Stimulated activated CD4-positive, alpha-beta T cell treated with anti-CD3 and anti-CD28 coated beads, Interleukin-2, amount 100 ng/mL, for 4 hours (primary cell): ENCODE measurements around the gene KIT.

Experiments used
- DNase-seq: peaks from one replicate; pipeline ENCODE4 v3.0.0-alpha.2; 2020; ENCODE audit warnings: low read depth

The KIT gene

DNA sequence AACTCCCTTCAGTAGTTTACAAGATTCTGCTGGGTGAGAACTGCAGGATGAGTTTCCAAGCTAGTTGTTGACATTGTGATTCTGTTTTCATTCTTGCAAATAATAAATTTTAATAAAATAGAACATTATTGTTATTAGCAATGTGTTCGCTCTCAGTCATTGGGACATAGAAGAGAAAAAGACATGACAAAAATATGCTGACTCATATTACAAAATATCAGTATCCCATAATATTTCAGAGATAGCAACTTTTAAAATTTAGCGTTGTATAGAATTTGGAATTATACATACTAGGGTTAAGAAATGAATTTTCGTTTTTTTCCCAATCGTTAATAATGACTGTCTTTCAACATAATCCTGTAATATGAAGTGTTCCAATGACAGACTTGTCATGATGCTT lies 45.4 kb downstream of the KIT start:
- no peak for DNase-seq

DNA sequence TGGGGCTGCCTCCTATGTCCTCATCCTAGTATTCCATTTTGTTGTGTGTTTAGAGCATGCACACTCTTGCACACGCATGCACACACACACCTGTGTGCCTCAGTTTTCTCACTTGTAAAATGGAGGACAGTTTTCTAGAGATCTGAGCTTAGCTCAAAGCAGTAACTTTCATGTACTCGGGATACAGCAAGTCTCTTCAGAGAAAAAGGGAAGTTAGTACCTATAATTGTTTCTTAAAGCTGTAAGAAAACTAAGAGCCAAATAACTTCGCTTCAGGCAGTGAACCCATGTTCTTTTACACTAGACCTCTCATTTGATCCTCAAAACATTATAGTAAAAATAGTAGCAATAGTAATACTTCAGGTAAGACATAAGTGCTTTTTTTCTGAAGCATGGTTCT lies 49.6 kb downstream of the KIT start:
- DNase-seq, result no peak

DNA sequence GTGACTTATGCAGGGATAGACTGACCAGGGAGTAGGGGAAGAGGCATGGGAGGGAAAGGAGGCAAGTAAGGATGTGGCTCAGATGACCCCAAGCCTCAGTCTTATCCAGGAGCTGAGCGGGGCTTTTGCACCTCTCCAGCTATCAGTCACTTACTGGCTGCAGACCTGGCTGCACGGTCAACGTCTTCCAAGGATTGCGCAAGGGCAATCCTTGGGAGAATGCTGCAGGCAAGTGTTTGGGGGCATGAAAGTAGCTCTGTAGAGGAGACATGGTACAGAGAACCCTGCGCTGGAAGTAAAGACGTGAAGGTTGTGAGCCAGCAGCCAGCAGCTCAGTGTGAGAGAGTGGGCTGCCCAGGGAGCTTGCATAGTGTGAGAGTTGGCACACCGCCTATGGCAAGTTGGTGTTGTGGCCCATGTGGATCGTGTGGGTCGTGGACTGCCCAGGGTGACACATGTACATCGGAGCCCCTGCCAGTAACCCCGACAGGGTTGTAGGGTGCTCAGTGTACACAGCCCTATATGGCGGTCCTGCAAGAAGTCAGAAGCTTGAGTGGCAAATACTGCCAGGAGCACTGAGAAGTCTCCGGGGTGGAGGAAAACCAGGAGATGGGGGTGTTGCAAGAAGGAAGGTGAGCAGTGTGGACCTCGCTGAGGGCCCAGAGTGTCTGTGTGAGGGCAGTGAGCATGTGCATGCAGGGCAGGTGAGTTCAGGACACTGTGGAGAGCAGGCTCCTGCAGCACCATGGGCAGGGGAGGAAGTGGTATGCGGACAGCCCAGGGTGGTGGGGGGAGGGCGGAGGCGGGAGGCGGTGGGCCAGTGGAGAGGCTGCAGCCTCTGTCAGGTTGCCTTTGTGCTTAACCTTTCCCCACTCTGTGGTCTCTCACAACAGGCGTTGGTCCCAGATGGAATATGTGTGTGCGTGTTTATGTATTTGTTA lies 50.9 kb downstream of the KIT start:
- no peak for DNase-seq

DNA sequence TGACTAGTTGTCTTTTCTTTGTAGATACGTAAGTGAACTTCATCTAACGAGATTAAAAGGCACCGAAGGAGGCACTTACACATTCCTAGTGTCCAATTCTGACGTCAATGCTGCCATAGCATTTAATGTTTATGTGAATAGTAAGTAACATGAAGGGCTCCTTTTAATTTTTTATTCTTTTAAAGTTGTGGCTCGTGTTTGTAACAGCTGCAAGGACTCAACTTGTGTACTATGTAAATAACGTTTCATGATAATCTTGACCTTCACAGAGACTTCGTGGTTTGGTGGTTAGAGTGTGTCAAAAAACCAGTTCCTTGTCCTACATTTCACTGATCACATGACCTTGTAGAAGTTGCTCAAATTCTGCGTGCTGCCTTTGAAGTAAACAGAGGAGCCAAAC lies 51.6 kb downstream of the KIT start:
- no peak for DNase-seq

DNA sequence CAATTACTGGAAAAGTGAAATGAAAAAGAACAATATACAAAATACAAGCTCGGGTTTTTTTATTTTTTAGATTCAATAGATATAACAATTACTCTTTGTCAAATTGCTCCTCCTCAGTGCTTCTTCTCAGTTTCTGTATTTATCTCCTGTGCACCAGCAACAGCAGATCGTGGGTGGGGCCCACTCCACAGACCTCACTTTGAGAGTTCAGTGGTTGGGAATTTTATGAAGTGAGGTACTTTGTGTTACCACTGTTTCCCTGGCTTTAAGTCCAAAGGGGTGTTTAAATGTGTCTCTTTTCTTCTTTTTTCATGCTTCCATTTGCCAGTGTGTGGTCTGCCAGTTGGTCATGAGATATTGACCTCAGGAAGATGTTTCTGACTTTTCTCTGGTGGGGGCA lies 54.4 kb downstream of the KIT start:
- no peak for DNase-seq

DNA sequence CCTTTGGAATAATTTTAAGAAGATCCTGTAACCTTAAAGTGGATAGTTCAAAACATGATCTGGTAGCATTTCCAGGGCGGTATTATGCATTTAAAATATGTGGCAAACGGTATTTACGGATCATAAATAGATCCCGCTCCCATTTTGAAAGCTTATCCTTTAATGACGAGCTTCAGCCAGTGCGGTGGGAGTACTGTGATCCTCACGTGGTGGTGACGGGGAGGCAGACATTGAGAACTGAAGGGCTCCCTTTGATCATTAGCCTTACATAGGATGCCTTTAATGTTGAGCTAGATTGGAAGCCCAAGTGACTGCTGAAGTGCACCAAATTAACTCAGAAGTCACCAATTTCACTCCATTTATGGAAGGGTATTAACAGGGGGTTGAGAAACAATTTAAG lies 56.9 kb downstream of the KIT start:
- no peak for DNase-seq

DNA sequence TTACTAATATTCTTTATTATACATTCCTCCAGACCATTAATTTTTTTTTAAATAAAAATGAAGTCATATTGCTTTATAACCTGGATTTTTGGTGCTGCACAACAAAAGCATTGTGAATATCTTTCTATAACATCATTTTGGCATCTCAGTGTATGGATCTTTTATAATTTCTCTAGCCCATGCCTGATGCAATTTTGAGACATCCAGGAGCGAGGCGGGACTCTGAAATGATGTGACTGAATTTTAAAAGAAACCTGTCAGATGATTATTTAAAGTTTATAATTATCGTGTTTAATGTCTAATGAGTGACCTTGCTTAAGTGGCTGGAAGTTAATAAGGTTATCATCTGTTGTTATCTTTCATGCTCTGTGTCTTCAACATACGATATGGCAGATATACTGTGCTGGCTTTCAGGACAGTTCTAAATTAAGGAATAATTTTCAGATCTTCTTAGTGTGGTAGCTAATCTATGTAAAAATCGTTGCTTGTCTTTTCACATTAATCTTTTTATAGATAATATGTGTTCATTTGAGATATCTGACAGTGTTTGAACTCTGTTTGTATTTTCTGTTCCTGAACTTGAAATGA lies 58.8 kb downstream of the KIT start:
- no peak for DNase-seq

DNA sequence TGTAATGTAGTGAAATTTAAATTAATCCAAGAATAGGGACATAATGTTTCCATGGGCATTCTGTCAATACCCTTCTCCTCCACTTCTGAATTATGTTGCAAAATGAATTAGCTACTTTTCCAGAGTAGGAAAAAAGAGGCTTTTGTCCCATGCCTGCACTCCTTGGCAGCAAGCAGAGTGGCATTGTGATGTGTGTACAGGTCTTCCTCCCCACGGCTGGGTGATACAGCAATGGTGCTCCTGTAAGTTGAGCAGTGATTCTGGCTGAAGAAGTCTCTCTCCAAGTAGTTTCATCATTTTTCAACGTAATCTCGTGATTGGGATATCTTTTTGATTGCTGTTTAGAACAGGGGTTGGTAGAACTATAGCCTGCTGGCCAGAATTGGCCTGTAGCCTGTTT lies 59.9 kb downstream of the KIT start:
- DNase-seq, result no peak

DNA sequence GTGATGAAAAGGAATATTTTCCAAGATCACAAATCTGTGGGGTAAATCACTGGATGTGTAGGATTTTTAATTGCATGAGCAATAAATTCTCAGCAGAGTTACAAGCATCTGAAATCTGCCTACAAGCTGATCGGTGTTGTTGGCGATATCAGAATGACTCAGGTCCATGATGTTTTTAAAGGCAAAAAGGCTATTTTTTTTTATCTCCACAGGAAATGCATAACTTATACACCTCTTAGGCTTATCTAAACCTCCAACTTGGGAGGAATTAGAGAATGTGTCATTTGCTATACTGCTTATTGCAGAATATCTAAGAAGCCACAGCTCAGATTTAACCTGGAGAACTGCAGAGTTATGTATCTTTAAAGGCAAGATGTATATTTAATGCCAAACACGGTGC lies 61.6 kb downstream of the KIT start:
- DNase-seq, result no peak

DNA sequence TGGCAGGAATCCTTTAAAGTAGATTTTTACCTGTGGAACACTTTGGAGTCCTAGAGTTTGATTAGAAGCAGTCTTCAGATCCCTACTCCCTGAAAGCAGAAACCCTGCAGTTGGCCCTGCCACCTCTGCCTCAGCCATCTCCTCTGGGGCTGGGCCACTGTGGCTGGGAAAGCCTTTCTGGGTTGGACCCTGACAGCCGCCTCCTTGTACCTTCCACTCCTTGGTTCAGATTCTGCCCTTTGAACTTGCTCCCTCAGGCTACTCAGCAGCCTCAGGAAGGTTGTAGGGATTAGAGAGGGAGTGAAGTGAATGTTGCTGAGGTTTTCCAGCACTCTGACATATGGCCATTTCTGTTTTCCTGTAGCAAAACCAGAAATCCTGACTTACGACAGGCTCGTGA lies 65.5 kb downstream of the KIT start:
- DNase-seq, result no peak

DNA sequence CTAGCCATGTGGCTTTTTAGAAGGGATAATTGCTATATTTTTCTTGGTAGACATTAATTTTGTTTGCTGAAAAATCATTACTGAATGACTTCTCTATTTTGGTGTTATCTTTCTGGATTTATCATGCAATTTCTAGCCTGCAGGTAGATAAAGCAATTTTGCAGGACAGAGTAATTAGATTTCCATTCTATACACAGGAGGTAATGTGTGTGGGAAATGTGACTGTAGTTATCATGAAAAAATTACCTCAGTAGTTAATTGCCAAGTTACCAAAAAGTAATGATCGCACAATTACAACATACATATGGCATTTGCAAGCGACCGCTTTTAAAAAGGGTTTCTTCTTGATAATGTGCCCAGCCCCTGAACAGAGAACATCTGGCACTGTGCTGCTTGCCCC lies 66.1 kb downstream of the KIT start:
- DNase-seq, result no peak

DNA sequence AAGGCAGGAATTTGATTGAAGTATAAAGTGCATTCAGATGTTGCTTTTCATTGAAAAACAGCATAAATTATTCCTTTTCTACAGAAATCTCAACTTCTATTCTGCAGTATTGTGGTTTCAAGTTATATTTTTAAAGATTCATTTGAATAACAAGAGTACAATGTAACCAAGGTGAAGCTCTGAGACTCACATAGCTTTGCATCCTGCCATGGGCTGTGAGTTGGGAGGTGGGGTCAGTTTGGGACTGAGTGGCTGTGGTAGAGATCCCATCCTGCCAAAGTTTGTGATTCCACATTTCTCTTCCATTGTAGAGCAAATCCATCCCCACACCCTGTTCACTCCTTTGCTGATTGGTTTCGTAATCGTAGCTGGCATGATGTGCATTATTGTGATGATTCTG lies 69.2 kb downstream of the KIT start:
- DNase-seq, result no peak

DNA sequence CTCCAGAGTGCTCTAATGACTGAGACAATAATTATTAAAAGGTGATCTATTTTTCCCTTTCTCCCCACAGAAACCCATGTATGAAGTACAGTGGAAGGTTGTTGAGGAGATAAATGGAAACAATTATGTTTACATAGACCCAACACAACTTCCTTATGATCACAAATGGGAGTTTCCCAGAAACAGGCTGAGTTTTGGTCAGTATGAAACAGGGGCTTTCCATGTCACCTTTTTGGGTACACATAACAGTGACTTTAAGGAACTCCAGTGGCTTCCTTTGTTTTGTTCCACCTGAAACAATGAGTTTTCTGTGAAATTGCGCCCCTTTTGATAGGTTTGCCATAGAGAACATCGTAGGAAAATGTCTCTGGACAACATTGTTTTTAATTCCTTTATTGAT lies 69.6 kb downstream of the KIT start:
- DNase-seq, result no peak

DNA sequence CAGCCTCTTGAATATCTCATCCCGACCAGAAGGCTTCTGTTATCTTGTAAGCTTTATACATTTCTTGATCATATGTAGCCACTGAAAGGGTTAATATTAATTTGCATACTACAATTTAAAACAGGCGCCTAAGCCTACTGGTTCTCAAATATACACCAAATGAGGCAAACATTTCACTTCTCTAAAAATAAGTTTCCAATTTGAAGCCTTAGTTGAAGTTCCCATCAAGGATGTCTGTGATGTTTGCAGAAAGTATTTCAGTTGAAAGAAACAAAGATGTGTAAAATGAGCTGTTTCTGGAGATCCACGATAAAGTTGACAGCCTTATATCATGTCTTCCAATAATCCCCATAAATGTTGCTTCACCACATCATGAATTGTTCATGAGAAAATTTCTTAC lies 70.6 kb downstream of the KIT start:
- no peak for DNase-seq

DNA sequence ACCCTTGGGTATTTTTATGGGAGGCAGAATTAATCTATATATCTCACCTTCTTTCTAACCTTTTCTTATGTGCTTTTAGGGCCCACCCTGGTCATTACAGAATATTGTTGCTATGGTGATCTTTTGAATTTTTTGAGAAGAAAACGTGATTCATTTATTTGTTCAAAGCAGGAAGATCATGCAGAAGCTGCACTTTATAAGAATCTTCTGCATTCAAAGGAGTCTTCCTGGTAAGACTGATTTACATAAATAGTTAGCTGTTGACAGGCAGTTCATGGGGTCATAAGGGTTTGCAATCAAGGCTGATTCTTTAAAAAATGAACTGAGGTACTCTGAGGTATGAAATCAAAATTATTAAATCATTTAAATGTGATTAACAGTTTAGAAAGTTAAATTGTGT lies 71.5 kb downstream of the KIT start:
- DNase-seq, result no peak

DNA sequence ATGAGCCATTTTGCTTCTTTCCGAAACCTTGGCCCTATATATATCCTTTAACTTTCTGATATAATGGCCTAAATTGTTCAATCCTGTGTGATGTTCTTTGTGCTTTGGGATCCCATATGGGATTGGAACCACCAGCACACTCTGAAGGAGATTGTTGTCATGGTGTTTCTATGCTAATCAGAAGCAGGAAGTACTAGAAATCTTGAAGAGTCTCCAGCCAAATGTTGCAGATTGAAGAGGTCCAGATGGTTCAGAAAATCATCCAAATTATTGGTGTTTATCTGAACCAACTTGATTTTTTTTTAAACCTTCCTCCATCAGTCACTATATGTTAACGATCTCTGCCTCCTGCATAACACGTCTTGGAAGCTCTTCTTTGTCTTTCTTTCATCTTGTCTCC lies 72.8 kb downstream of the KIT start:
- no peak for DNase-seq

DNA sequence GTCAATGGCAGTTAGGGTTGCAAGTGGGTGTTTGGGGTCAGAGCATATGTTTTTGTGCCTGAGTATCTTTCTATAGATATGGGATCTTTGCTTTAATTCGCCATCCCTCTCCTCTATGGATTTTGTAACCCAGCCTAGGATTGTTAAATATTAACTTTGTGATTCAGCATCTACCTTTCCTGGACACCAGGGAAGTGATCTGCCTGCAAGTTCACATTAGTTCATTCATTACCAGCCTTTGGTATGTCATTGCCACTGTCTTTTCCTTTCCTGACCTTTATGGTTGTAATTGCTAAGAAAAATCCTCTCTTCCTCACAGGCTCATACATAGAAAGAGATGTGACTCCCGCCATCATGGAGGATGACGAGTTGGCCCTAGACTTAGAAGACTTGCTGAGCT lies 73.8 kb downstream of the KIT start:
- no peak for DNase-seq

DNA sequence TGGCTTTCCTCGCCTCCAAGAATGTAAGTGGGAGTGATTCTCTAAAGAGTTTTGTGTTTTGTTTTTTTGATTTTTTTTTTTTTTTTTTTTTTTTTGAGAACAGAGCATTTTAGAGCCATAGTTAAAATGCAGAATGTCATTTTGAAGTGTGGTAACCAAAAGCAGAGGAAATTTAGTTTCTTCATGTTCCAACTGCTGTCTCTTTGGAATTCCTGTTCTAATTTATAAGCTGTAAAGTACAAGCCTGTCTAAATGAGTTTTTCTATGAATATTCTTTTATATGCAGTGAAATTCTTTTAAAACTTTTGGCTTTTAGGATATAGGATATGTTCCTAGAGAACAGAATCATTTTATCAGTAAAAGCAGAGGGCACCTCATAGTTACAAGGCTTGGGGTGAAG lies 74.2 kb downstream of the KIT start:
- no peak for DNase-seq

DNA sequence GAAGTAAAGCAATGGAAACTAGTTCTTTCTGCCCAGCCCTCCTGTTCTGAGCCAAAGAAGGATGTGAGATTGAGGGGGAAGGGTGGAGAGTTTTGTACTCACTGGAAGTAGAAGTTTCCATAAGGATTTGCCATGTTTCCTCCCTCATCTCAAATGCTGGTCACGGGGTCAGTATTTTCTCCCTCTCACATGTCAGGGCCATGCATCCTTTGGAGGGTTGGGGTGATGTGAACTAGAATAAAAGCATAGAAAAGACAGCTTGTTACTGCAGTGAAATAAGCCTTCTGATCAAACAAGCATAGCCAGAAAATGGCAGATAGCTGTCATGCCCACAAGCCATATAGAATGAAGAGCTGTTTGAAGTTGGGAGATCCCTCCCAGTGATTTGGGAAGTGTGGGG lies 79.7 kb downstream of the KIT start:
- DNase-seq, result no peak

DNA sequence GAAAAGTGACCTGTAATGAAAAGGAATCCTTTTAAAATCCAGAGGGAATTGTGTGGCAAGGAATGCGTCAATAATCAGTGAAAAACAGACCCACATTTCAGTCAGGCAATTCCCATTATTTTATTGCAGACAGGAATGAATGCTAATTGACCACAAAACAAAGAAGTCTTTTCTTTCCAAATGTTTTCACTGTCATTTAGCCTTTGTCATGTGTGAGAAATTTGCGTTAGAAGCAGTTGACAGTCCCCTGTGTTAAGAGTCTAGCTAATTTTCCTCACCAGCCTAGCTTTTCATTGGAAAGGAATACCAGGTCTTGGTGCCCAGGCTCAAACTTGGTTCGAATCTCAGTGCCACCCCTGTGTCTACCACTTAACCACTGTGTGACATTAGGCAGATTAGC lies 83.4 kb downstream of the KIT start:
- no peak for DNase-seq

DNA sequence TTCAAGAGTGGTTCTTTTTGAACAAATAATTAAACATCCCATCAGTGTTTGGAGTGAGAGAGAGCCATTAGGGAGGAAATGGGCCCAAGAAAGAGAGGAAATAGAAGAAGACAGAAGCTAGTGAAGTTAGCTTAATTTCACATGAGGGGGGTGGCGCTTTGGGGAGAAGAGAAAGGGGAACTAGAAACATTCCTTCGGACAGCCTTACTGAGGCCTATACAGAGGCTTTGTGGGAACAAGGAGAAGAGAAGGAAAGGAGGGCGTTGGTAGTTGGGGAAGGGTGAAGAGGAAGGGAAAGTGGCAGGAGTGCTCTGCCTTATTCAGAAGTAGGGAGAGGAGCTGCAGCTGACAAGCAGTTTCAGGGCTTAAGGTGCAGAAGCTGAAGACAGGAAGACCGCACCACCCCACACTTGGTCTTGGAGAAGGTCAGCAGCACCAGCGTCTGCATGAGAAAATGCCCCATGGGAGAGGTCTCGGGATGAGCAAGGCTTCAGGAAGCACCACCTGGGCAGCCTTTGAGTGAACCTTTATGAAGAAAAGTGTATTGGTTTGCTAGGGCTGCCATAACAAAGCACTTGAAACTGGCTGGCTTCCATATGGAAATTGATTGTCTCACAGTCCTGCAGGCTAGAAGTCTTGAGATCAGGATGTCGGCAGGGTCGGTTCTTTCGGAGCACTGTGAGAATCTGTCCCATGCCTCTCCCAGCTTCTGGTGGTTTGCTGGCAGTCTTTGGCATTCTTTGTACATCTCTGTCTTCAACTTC lies 85.1 kb downstream of the KIT start:
- DNase-seq, result no peak

DNA sequence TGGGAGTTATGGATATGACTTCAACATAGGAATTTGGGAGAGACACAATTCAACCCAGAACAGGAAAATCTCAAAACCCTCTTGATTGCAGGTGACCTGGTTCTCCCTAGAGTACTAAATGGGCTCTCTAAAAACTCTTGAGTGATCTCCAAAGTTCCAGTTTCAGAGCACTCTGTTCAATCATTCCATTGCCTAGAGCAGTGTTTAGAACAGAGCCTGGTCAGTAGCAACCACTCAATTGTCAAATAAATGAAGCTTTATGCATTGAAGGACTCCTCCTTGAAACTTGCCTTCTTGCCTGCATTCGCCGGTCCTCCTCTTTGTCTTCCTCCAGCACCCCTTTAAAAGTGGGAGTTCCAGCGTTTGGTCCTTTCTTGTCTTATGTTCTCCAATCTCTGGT lies 85.8 kb downstream of the KIT start:
- DNase-seq, result no peak

DNA sequence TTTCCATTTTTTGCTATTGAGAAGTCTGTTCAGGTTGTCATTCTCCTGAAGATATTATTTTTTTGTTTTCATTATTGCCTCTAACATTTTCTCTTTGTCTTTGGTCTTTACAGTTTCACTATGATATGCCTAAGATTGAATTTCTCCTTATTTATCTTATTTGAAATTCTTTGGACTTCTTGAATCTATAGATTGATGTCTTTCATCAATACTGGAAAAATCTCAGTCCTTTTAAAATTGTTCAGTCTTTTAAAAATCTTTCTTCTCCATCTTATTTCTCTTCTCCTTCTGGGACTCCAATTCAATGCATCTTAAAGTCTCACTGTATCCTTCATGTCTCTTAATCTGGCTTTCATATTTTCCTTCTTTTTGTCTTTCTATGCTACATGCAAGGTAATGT lies 86.7 kb downstream of the KIT start:
- DNase-seq, result no peak
